Retinal pigment epithelial cell (primary cell): Measurements from ENCODE around the gene DEFB125.
"Not testable (repeated sequence)": the region's sequence is repeated elsewhere in the genome, so short reads cannot be mapped to it uniquely, and the experiment has no call there.

Source experiments
- DNase-seq: peaks from one replicate; pipeline ENCODE4 v3.0.0-alpha.2; 2010; ENCODE audit warnings: low read depth
- H3K4me3 ChIP-seq: 2 replicates; pipeline ENCODE4 v1.5.1; 2011; ENCODE audit warnings: mild to moderate bottlenecking, low read length, control low read depth, moderate library complexity
- CTCF ChIP-seq: conservative IDR thresholded peaks from 2 replicates; pipeline ENCODE4 v1.5.1; 2011; ENCODE audit warnings: low read depth, low read length, control low read depth, inconsistent platforms

DEFB125 gene

GRCh38 chr20:64766-65322, 22.6 kb upstream of the DEFB125 start:
- DNase-seq, result no peak
- no peak for TF ChIP-seq CTCF
- H3K4me3 ChIP-seq, result no peak overlapping the region

GRCh38 chr20:77231-77630, 10.2 kb upstream of the DEFB125 start:
- no peak overlapping the region for H3K4me3 ChIP-seq
- no peak for DNase-seq
- TF ChIP-seq CTCF, result no peak

- no peak for TF ChIP-seq CTCF
- no peak for DNase-seq
- no peak overlapping the region for H3K4me3 ChIP-seq
Measured at GRCh38 chr20:78338-78737, 9.1 kb upstream of the DEFB125 start.

GRCh38 chr20:79565-79964, 7.9 kb upstream of the DEFB125 start:
- TF ChIP-seq CTCF, result no peak
- DNase-seq, result no peak
- no peak overlapping the region for H3K4me3 ChIP-seq

GRCh38 chr20:90651-91050, 3.2 kb downstream of the DEFB125 start:
- no peak overlapping the region for H3K4me3 ChIP-seq
- DNase-seq, result no peak
- no peak for TF ChIP-seq CTCF

GRCh38 chr20:93641-94040, 6.2 kb downstream of the DEFB125 start:
- H3K4me3 ChIP-seq, result no peak overlapping the region
- no peak for TF ChIP-seq CTCF
- no peak for DNase-seq

- no peak for DNase-seq
- TF ChIP-seq CTCF, result no peak
- no peak overlapping the region for H3K4me3 ChIP-seq
Measured at GRCh38 chr20:95215-95614, 7.7 kb downstream of the DEFB125 start.

- DNase-seq, H3K4me3 ChIP-seq: not testable (repeated sequence)
Measured at GRCh38 chr20:97691-98090, 10.2 kb downstream of the DEFB125 start.
